ENCODE data around the gene COQ10A. TPM values are rescaled to one million over a fixed set of nuclear protein-coding genes. Genes with fewer than 3 reads are reported as not detected.
A peak's percentile ranks its signal among the peaks of the same experiment; 100 is the strongest.

Gene COQ10A
- 10 to 100 TPM; 19.6 to 19.7 TPM for total RNA-seq

DNA sequence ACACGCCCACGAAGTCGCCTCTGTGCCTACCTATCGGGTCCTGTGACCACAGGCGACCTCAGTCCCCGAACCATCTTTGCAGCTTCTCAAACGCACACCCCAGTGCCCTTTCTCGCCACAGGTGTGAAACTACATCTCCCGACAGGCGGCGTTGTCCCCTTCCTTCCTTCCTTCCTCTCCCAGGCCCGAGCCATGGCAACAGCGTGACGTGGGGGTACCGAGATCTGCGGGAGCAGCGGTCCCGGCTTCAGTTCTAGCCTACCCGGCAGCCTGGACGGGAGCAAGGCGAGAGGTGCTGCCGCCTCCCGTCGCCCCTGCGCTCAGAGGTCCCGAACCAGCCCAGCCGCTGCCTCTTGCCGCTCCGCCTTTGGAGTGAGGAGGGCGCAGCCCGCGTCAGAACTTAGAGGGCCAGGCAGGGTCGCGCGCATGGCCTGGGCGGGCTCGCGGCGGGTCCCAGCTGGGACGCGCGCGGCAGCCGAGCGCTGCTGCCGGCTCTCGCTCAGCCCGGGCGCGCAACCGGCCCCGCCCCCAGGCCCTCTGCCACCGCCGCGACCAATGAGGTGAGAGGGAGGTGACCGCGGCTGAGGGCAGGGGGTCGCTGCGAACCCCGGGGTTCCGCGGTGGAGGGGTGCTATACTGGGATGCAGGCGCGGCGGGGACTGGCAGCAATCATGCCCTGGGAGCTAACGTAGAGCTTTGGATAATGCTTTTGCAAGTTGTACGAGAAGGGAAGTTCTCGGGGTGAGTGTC, at the start of gene COQ10A:
TSS of gene COQ10A (plus strand) at position 250 of the 750 bp plus-strand sequence. CDS start at position 427, 177 bp downstream.
- Mint-ChIP-seq H3K4me3 (peak within 1 kb of the TSS; percentile 93), H3K27me3 (ENCODE audit: low read depth) (no peaks in the 10 kb centered on the region), H3K9me3 (ENCODE audit: insufficient read depth) (no peaks in the 10 kb centered on the region), H3K4me1 (ENCODE audit: low read depth) (peaks cover 18% of the 10 kb centered on the region), H3K27ac (peak within 1 kb of the TSS; percentile 95), H3K36me3 (ENCODE audit: low read depth) (peaks cover 25% of the 10 kb centered on the region)
- DNase-seq (peak; percentile 93), ATAC-seq (peak; percentile 92)
- ChIA-PET CTCF (interaction anchor here (0.6 to 4.1 kb wide), 19 partner anchors 9 to 529 kb away, joined by 3 to 18 read pairs (median 4); partner anchors contain the start of genes ANKRD52, CNPY2, RNF41 and SMARCC2), POLR2A (interaction anchor here (0.6 to 2.3 kb wide), 10 partner anchors 9 to 1422 kb away, joined by 3 to 9 read pairs (median 3); partner anchors contain the start of genes CNPY2, IL23A, RNF41 and STAT2)

DNA sequence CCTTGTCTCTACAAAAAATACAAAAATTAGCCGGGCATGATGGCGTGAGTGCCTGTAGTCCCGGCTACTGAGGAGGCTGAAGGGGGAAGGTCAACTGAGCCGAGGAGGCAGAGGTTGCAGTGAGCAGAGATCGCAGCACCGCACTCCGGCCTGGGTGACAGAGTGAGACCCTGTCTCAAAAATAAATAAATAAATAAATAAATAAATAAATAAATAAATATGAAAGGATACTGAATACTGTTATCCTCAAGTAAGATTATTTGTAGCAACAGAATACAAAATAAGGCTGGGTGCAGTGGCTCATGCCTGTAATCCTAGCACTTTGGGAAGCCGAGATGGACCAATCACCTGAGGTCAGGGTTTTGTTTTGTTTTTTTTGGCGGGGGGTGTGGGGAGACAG, 46.9 kb upstream of the COQ10A start:
- CTCF ChIA-PET: interaction anchor here (4.2 kb wide), 1 partner anchor 30 kb away, joined by 69 read pairs; the partner anchor contains the start of gene SMARCC2
- no peak for ATAC-seq
- H3K27me3 Mint-ChIP-seq (ENCODE audit: low read depth): no peaks in the 10 kb centered on the region
- no peaks in the 10 kb centered on the region for H3K9me3 Mint-ChIP-seq (ENCODE audit: insufficient read depth)
- POLR2A ChIA-PET: interaction anchor here (0.8 kb wide), 1 partner anchor 31 kb away, joined by 3 read pairs; the partner anchor contains the start of gene SMARCC2
- DNase-seq: no peak
- peaks cover 8% of the 10 kb centered on the region for H3K36me3 Mint-ChIP-seq (ENCODE audit: low read depth)
- peak overlapping the region; percentile 98 for H3K4me3 Mint-ChIP-seq
- H3K27ac Mint-ChIP-seq: no peak overlapping the region
- peaks cover 40% of the 10 kb centered on the region for H3K4me1 Mint-ChIP-seq (ENCODE audit: low read depth)

DNA sequence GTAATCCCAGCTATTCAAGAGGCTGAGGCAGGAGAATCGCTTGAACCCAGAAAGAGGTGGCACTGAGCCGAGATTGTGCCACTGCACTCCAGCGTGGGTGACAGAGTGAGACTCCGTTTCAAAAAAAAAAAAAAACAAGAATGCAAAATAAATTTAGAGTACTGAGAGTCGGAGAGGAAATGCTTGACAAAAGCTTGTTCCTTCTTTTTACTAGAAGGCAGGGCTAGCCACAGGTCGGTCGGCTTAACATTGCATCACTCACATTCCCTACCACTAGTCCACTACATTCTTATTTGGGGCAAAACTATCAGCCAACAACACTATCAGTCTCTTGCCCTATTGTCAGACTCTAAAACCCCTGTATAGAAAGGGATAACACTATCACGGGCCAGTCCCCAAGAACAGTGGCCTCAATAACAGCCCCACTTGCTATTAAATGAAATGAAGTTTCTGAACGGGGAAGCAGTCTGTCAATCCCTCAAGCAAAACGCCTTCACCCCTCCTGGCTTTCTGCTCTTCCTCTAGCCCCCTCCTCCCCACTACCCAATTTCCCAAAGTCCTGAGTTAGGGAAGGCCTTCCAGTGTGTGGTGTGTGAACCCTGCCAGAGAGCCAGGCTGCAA, 46.0 kb upstream of the COQ10A start:
- ATAC-seq: no peak
- peaks cover 49% of the 10 kb centered on the region for H3K4me1 Mint-ChIP-seq (ENCODE audit: low read depth)
- H3K27me3 Mint-ChIP-seq (ENCODE audit: low read depth): no peaks in the 10 kb centered on the region
- peak overlapping the region; percentile 98 for H3K4me3 Mint-ChIP-seq
- ChIA-PET POLR2A (interaction anchor here (0.8 to 3.0 kb wide), 10 partner anchors 9 to 491 kb away, joined by 3 to 24 read pairs (median 6); partner anchors contain the start of genes RPL41, SMARCC2, STAT2 and ZC3H10), CTCF (interaction anchor here (0.6 to 4.2 kb wide), 6 partner anchors 14 to 247 kb away, joined by 3 to 69 read pairs (median 11); partner anchors contain the start of genes SMARCC2 and ZC3H10)
- H3K9me3 Mint-ChIP-seq (ENCODE audit: insufficient read depth): no peaks in the 10 kb centered on the region
- H3K36me3 Mint-ChIP-seq (ENCODE audit: low read depth): peaks cover 8% of the 10 kb centered on the region
- H3K27ac Mint-ChIP-seq: peak overlapping the region; percentile 97
- DNase-seq: no peak

DNA sequence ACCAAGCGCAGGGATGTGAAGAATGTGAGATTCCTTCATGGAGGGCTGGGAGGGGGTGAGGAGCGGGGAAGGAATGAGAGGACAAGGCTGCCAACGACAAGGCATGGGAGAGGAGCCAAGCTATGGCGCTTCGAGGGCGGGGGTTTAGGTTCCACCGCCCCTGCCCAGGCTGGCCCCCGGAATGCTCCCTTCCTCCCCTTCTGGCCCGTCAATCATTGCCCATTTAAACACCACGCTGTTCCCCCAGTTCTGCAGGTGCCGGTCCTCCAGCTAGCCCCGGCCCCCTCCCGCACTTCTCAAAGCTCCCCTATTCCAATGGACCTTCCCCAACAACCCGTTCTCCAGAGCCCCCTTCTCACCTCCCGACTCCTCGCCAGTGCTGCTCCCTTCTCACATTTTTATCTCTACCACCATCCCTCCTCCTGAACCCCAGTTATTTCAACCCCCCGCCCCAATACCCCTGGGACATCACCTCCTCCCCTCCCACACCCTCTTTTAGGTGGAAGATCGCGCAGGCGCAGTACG, 45.4 kb upstream of the COQ10A start:
- CTCF ChIA-PET: interaction anchor here (0.6 to 4.2 kb wide), 18 partner anchors 14 to 246 kb away, joined by 3 to 69 read pairs (median 6); partner anchors contain the start of genes ANKRD52, COQ10A, CS and MYL6B
- peak overlapping the region; percentile 97 for H3K27ac Mint-ChIP-seq

DNA sequence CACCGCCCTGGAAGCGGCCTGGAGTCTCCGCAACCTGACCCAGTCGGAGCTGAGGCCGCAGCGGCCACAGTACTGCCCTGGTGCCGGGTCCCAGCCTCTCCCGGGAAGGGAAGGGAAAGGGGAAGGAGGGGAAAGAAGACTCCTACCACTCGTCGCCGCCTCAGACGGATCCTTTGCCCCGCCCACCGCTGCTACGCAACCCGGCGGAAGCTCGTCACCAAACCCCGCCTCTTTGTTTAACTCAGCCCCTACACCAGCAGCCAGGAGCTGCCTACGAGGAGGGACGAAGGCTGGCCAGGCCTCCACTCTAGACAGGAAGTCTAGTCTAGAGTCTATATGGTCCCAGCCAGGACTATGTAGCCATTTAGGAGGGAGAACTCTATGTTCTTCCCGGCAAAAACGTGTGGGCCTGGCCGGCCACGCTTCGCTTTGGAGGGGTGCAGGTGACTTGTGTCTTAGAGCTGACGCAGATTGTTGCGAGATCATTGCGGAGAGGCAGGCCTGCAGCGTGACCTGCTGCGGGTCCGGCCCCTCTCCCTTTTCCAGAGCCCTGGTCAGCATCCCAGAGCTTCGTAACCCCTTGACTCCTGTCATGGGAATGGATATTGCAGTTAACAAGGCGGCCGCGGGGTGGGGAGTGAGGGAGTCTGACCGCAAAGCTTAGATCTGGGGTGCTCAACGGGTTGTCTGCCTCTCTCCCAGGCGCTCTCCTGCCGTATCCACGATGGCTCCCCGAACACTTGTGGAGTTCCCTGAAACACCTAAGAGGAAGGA, 44.8 kb upstream of the COQ10A start, which contains the start of gene RNF41:
TSS of gene RNF41 (minus strand) at position 166 of the 774 bp plus-strand sequence. CDS start 7,875 bp downstream, outside the sequence.
- Mint-ChIP-seq H3K4me3 (peak within 1 kb of the TSS; percentile 98), H3K4me1 (ENCODE audit: low read depth) (peaks cover 54% of the 10 kb centered on the region), H3K9me3 (ENCODE audit: insufficient read depth) (no peaks in the 10 kb centered on the region), H3K27me3 (ENCODE audit: low read depth) (no peaks in the 10 kb centered on the region), H3K27ac (peak within 1 kb of the TSS; percentile 97), H3K36me3 (ENCODE audit: low read depth) (peaks cover 10% of the 10 kb centered on the region)
- POLR2A ChIA-PET: interaction anchor here (0.8 to 3.0 kb wide), 25 partner anchors 9 to 492 kb away, joined by 3 to 24 read pairs (median 5); partner anchors contain the start of genes ANKRD52, CNPY2, COQ10A and ESYT1
- CTCF ChIA-PET: interaction anchor here (0.6 to 4.2 kb wide), 31 partner anchors 9 to 484 kb away, joined by 3 to 69 read pairs (median 4); partner anchors contain the start of genes ANKRD52, COQ10A, CS and IL23A
- DNase-seq (peak; percentile 96), ATAC-seq (peak; percentile 84)

More for the DNA sequence above, 45.4 kb upstream of the COQ10A start:
- DNase-seq (no peak), ATAC-seq (peak; percentile 29)
- Mint-ChIP-seq H3K4me3 (peak overlapping the region; percentile 98), H3K36me3 (ENCODE audit: low read depth) (peaks cover 13% of the 10 kb centered on the region), H3K4me1 (ENCODE audit: low read depth) (peaks cover 53% of the 10 kb centered on the region), H3K9me3 (ENCODE audit: insufficient read depth) (no peaks in the 10 kb centered on the region), H3K27me3 (ENCODE audit: low read depth) (no peaks in the 10 kb centered on the region)
- POLR2A ChIA-PET: interaction anchor here (0.8 to 3.0 kb wide), 18 partner anchors 10 to 492 kb away, joined by 3 to 24 read pairs (median 5); partner anchors contain the start of genes ANKRD52, COQ10A, ESYT1 and PA2G4

DNA sequence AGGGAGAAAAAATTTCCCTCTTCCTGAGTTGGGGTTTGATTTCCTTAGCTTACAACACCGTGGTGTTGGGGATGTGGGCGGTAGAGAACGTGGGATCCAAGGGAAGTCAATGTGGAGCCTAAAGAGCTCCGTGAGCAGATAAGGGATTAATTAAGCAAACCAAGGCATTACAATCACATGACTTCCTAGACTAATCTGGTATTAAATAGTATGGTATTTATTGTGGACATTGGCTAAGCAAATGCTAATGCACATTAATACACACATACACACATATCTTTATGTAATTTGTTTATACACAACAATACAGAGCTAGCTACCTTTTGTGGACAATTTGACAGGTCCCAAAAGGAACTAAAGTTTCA, 44.2 kb upstream of the COQ10A start:
- Mint-ChIP-seq H3K4me1 (ENCODE audit: low read depth) (peaks cover 54% of the 10 kb centered on the region), H3K36me3 (ENCODE audit: low read depth) (peaks cover 13% of the 10 kb centered on the region), H3K27ac (peak overlapping the region; percentile 97), H3K27me3 (ENCODE audit: low read depth) (no peaks in the 10 kb centered on the region), H3K4me3 (peak overlapping the region; percentile 98), H3K9me3 (ENCODE audit: insufficient read depth) (no peaks in the 10 kb centered on the region)
- DNase-seq: no peak
- no peak for ATAC-seq
- ChIA-PET POLR2A (interaction anchor here (0.5 to 3.0 kb wide), 22 partner anchors 8 to 295 kb away, joined by 3 to 24 read pairs (median 5); partner anchors contain the start of genes ANKRD52, CNPY2, COQ10A and ESYT1), CTCF (interaction anchor here (0.8 to 4.2 kb wide), 26 partner anchors 9 to 484 kb away, joined by 3 to 69 read pairs (median 4); partner anchors contain the start of genes ANKRD52, COQ10A, CS and IL23A)

DNA sequence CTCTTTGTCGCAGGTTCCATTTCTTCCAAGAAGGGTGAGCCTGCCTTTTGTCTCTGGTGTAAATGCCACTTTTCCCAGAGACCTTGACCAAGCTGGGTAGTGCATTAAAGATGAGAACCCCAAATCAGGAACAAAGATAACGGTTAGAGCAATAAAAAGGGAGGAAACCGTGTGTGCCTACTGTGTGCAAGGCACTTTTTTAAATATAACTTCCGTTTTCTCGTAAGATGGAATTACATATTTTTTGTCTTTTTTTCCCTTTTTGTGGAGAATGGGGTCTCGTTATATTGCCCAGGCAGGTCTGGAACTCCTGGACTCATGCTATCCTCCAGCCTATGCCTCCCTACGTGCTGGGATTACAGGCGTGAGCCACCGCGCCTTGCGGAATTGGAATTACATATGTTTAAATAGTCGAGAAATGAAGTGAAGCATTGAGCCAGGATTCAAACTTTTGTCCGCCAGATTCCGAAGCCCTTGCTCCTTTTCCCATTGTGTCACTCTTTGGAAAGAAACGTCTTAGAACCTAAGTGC, 43.1 kb upstream of the COQ10A start:
- DNase-seq (no peak), ATAC-seq (no peak)
- ChIA-PET POLR2A (interaction anchor here (0.6 to 1.8 kb wide), 3 partner anchors 70 to 226 kb away, joined by 3 to 7 read pairs (median 6); partner anchors contain the start of genes CNPY2 and TIMELESS), CTCF (interaction anchor here (2.2 to 4.2 kb wide), 4 partner anchors 17 to 105 kb away, joined by 12 to 69 read pairs (median 45); partner anchors contain the start of genes SMARCC2 and ZC3H10)
- H3K36me3 Mint-ChIP-seq (ENCODE audit: low read depth): peaks cover 13% of the 10 kb centered on the region
- no peaks in the 10 kb centered on the region for H3K27me3 Mint-ChIP-seq (ENCODE audit: low read depth)
- H3K4me3 Mint-ChIP-seq: peak overlapping the region; percentile 91
- H3K4me1 Mint-ChIP-seq (ENCODE audit: low read depth): peaks cover 54% of the 10 kb centered on the region
- H3K27ac Mint-ChIP-seq: peak overlapping the region; percentile 85
- H3K9me3 Mint-ChIP-seq (ENCODE audit: insufficient read depth): no peaks in the 10 kb centered on the region

DNA sequence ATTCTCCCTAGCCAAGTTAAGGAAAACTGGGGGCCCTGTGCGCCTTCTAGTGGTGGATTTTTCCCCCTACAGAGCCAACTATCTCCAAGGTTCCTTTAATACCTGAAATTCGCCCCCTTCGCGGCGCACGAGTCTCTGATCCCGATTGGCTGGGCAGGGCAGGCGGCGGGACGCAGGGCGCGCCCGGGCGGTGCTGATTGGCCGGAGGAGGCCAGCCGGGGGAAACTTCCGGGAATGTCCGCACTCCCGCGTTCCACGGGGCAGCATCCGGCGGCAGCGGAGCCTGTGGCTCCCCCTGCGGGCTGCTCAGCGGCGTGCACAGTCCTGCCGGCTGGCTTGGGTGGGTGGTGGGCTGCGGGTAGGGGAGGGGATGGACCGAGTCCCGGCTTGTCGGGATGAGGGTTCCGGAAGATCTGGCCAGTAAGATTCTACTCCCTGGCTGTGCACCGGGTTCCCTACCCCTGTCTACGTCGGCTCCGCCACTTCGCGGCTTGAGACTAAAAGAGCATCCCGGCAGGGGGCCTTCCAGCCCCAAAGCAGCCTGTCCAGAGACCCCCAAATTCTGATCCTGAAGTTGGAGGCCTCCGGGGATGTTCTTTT, 42.5 kb upstream of the COQ10A start, which contains the start of gene NABP2:
TSS of gene NABP2 (plus strand) at position 241 of the 600 bp plus-strand sequence. CDS start 515 bp downstream, outside the sequence.
- DNase-seq: peak; percentile 96
- CTCF ChIA-PET: interaction anchor here (2.2 to 4.2 kb wide), 2 partner anchors 34 to 98 kb away, joined by 12 to 69 read pairs; partner anchors contain the start of gene SMARCC2

DNA sequence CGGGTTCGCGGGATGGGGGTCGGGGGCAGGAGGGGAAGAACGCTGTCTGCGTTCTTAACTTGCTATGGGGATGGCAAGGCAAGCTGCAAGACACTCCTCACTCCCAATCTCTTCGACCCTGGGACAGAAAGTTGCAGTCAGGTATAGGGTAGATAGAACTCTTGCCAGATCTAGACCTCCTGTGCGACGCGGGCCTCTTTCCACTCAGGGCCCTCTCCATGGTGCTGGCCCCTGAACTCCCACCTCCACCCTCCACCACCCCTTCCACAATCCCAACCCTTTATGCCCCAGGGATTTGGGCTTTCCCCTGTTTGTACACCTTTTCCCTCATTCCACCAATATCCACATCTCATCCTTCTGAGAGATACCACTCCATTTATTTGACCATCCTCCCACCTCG, 41.8 kb upstream of the COQ10A start:
- H3K9me3 Mint-ChIP-seq (ENCODE audit: insufficient read depth): no peaks in the 10 kb centered on the region
- peak; percentile 32 for DNase-seq
- peaks cover 20% of the 10 kb centered on the region for H3K36me3 Mint-ChIP-seq (ENCODE audit: low read depth)
- H3K4me3 Mint-ChIP-seq: peak overlapping the region; percentile 91
- peaks cover 51% of the 10 kb centered on the region for H3K4me1 Mint-ChIP-seq (ENCODE audit: low read depth)
- no peaks in the 10 kb centered on the region for H3K27me3 Mint-ChIP-seq (ENCODE audit: low read depth)
- ChIA-PET POLR2A (no interaction called here), CTCF (no interaction called here)
- H3K27ac Mint-ChIP-seq: peak overlapping the region; percentile 85
- ATAC-seq: no peak

More for the DNA sequence above, 42.5 kb upstream of the COQ10A start, which contains the start of gene NABP2:
- H3K4me1 Mint-ChIP-seq (ENCODE audit: low read depth): peaks cover 54% of the 10 kb centered on the region
- H3K27ac Mint-ChIP-seq: peak within 1 kb of the TSS; percentile 85
- ATAC-seq: peak; percentile 87
- no peaks in the 10 kb centered on the region for H3K9me3 Mint-ChIP-seq (ENCODE audit: insufficient read depth)
- POLR2A ChIA-PET: interaction anchor here (0.7 kb wide), 1 partner anchor 71 kb away, joined by 6 read pairs; no protein-coding TSS in a partner anchor
- H3K27me3 Mint-ChIP-seq (ENCODE audit: low read depth): no peaks in the 10 kb centered on the region
- H3K4me3 Mint-ChIP-seq: peak within 1 kb of the TSS; percentile 91
- H3K36me3 Mint-ChIP-seq (ENCODE audit: low read depth): peaks cover 15% of the 10 kb centered on the region

DNA sequence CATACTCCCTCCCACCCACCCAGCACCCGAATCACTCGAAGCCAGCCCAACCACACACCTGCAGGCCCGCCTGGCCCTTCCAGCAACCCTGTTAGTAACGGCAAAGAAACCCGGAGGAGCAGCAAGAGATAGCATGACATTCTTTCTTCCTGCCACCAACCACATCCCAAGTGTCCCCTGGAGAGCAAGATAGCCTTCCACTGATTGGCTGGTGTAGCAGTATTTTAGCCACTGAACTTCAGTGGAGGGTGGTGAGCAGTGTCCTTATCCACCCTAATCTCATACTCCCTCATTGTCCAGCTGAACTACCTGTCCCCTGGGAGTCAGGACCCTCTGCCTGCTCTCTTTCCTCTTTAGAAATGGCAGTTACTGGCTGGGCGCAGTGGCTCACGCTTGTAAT, 37.7 kb upstream of the COQ10A start:
- ChIA-PET POLR2A (no interaction called here), CTCF (no interaction called here)
- H3K9me3 Mint-ChIP-seq (ENCODE audit: insufficient read depth): no peaks in the 10 kb centered on the region
- no peak for ATAC-seq
- H3K4me3 Mint-ChIP-seq: no peak overlapping the region
- H3K27ac Mint-ChIP-seq: no peak overlapping the region
- H3K4me1 Mint-ChIP-seq (ENCODE audit: low read depth): peaks cover 19% of the 10 kb centered on the region
- H3K27me3 Mint-ChIP-seq (ENCODE audit: low read depth): no peaks in the 10 kb centered on the region
- DNase-seq: no peak
- peaks cover 20% of the 10 kb centered on the region for H3K36me3 Mint-ChIP-seq (ENCODE audit: low read depth)

All from activated CD8-positive, alpha-beta T cell treated with anti-CD3 and anti-CD28 coated beads, Interleukin-2, amount 10 ng/mL, durations not matched to agents 7 days and 5 days (primary cell).